NOMO-1 treated with dmso at 0.1 percent for 144 hours (cell line): ENCODE data around the gene KLHL7.
A peak's percentile ranks its signal among the peaks of the same experiment; 100 is the strongest.

Source experiments
- DNase-seq: peaks from one replicate; lab custom pipeline; 2025; ENCODE audit not compliant: unreplicated experiment; lab: John Stamatoyannopoulos, UW

Gene KLHL7

GRCh38 chr7:23105644-23106056 lies at the start of gene KLHL7:
Gene KLHL7, plus strand, starts transcription at chr7:23105785. Its CDS starts 242 bp downstream, at chr7:23106027.
- peak; percentile 80 for DNase-seq

GRCh38 chr7:23058408-23059096 lies 47.0 kb upstream of the KLHL7 start:
- DNase-seq: peak; percentile 9

GRCh38 chr7:23061327-23061726 lies 44.3 kb upstream of the KLHL7 start:
- DNase-seq: no peak

GRCh38 chr7:23062452-23062851 lies 43.1 kb upstream of the KLHL7 start:
- no peak for DNase-seq

- no peak for DNase-seq
Observed at GRCh38 chr7:23065974-23066373, 39.6 kb upstream of the KLHL7 start.

- no peak for DNase-seq
Observed at GRCh38 chr7:23067271-23067670, 38.3 kb upstream of the KLHL7 start.

- no peak for DNase-seq
Observed at GRCh38 chr7:23072048-23072447, 33.5 kb upstream of the KLHL7 start.

GRCh38 chr7:23072922-23073321 lies 32.7 kb upstream of the KLHL7 start:
- DNase-seq: no peak

- DNase-seq: no peak
Observed at GRCh38 chr7:23074443-23075261, 30.9 kb upstream of the KLHL7 start.

- no peak for DNase-seq
Observed at GRCh38 chr7:23075571-23075970, 30.0 kb upstream of the KLHL7 start.

- no peak for DNase-seq
Observed at GRCh38 chr7:23076772-23077171, 28.8 kb upstream of the KLHL7 start.

GRCh38 chr7:23093111-23093510 lies 12.5 kb upstream of the KLHL7 start:
- no peak for DNase-seq

- DNase-seq: no peak
Observed at GRCh38 chr7:23093546-23093945, 12.0 kb upstream of the KLHL7 start.

- DNase-seq: no peak
Observed at GRCh38 chr7:23096518-23097290, 8.9 kb upstream of the KLHL7 start.

- DNase-seq: no peak
Observed at GRCh38 chr7:23098029-23098428, 7.6 kb upstream of the KLHL7 start.

GRCh38 chr7:23098460-23098859 lies 7.1 kb upstream of the KLHL7 start:
- DNase-seq: no peak

- no peak for DNase-seq
Observed at GRCh38 chr7:23100697-23101096, 4.9 kb upstream of the KLHL7 start.

GRCh38 chr7:23105086-23105643 lies 420 bp upstream of the KLHL7 start:
- no peak for DNase-seq

GRCh38 chr7:23106057-23106822 lies 655 bp downstream of the KLHL7 start:
- peak; percentile 48 for DNase-seq

- DNase-seq: no peak
Observed at GRCh38 chr7:23106823-23107663, 1.5 kb downstream of the KLHL7 start.
